Loucy (cell line): ENCODE data around the gene ATP13A5.

Source experiments
- H2AFZ ChIP-seq: fragments of 200-600 bp; sonication (generic); 2 replicates; pipeline ENCODE4 v1.6.0; 2016; ENCODE audit warnings: antibody characterized with exemption, mild to moderate bottlenecking, low read length, moderate library complexity
- H3F3A ChIP-seq: fragments of 200-600 bp; 2 replicates; pipeline ENCODE4 v1.6.0; 2016; ENCODE audit warnings: antibody characterized with exemption, low read depth, mild to moderate bottlenecking
- H3K27me3 ChIP-seq: fragments of 200-600 bp; sonication (generic); 2 replicates; pipeline ENCODE4 v1.6.1; 2014; ENCODE audit warnings: low read length, mild to moderate bottlenecking; ENCODE audit not compliant: insufficient read depth, poor library complexity, severe bottlenecking
- H3K36me3 ChIP-seq: fragments of 200-600 bp; sonication (generic); 2 replicates; pipeline ENCODE4 v1.6.1; 2016; ENCODE audit warnings: low read length; ENCODE audit not compliant: insufficient read depth
- H3K4me1 ChIP-seq: fragments of 200-600 bp; sonication (generic); 2 replicates; pipeline ENCODE4 v1.5.1; 2014; ENCODE audit warnings: low read length, mild to moderate bottlenecking; ENCODE audit not compliant: insufficient read depth, poor library complexity, severe bottlenecking
- H3K4me2 ChIP-seq: fragments of 200-600 bp; sonication (generic); 2 replicates; pipeline ENCODE4 v1.6.0; 2014; ENCODE audit warnings: antibody characterized with exemption, low read length, low read depth, mild to moderate bottlenecking; ENCODE audit not compliant: poor library complexity, severe bottlenecking
- H3K4me3 ChIP-seq: fragments of 200-600 bp; sonication (generic); 2 replicates; pipeline ENCODE4 v1.5.1; 2014; ENCODE audit warnings: low read length, mild to moderate bottlenecking, mixed read lengths; ENCODE audit not compliant: poor library complexity, severe bottlenecking
- H3K79me2 ChIP-seq: fragments of 200-600 bp; sonication (generic); 2 replicates; pipeline ENCODE4 v1.6.1; 2014; ENCODE audit warnings: low read length; ENCODE audit not compliant: insufficient read depth
- H3K9ac ChIP-seq: fragments of 200-600 bp; sonication (generic); 2 replicates; pipeline ENCODE4 v1.6.0; 2014; ENCODE audit warnings: mild to moderate bottlenecking, low read depth, low read length, moderate library complexity; ENCODE audit not compliant: poor library complexity, severe bottlenecking
- H3K9me2 ChIP-seq: fragments of 200-600 bp; sonication (generic); replicated peaks from 2 replicates; pipeline ENCODE4 v1.6.1; 2016; ENCODE audit warnings: low read depth, low read length, mixed read lengths
- H3K9me3 ChIP-seq: fragments of 200-600 bp; sonication (generic); 2 replicates; pipeline ENCODE4 v1.6.1; 2014; ENCODE audit warnings: mild to moderate bottlenecking, antibody characterized with exemption, low read length, low read depth; ENCODE audit not compliant: insufficient read depth
- H4K20me1 ChIP-seq: fragments of 200-600 bp; sonication (generic); 2 replicates; pipeline ENCODE4 v1.6.0; 2014; ENCODE audit warnings: antibody characterized with exemption, low read length, mild to moderate bottlenecking; ENCODE audit not compliant: insufficient read depth, poor library complexity, severe bottlenecking
- CTCF ChIP-seq: fragments of 200-600 bp; sonication (generic); conservative IDR thresholded peaks from 2 replicates; pipeline ENCODE4 v1.5.1; 2014; ENCODE audit warnings: mild to moderate bottlenecking, antibody characterized with exemption, low read length
- EZH2phosphoT487 ChIP-seq: fragments of 200-600 bp; IDR thresholded peaks from 2 replicates; pipeline ENCODE4 v1.6.1; 2018; ENCODE audit warnings: antibody characterized with exemption, mild to moderate bottlenecking, moderate library complexity, borderline replicate concordance

ATP13A5 gene

GRCh38 chr3:193295985-193296384 lies 82.6 kb downstream of the ATP13A5 start:
- H3K9ac ChIP-seq, result no peak overlapping the region
- no peaks in the 10 kb centered on the region for H3K4me1 ChIP-seq
- no peaks in the 10 kb centered on the region for H3K79me2 ChIP-seq
- H3K9me2 ChIP-seq, result no peaks in the 10 kb centered on the region
- H3K27me3 ChIP-seq, result no peaks in the 10 kb centered on the region
- no peak overlapping the region for H2AFZ ChIP-seq
- H3K4me2 ChIP-seq, result no peak overlapping the region
- TF ChIP-seq EZH2phosphoT487 (no peak), CTCF (no peak)
- no peak overlapping the region for H3K4me3 ChIP-seq
- H4K20me1 ChIP-seq, result no peaks in the 10 kb centered on the region
- peaks cover 4% of the 10 kb centered on the region; the same call in 1 of the 2 replicates for H3K9me3 ChIP-seq
- H3F3A ChIP-seq, result no peaks in the 10 kb centered on the region
- H3K36me3 ChIP-seq, result no peaks in the 10 kb centered on the region

- Histone ChIP-seq H3K9ac (no peak overlapping the region), H3K4me1 (no peaks in the 10 kb centered on the region), H3K79me2 (no peaks in the 10 kb centered on the region), H3F3A (no peaks in the 10 kb centered on the region), H3K4me3 (no peak overlapping the region), H2AFZ (no peak overlapping the region), H3K36me3 (no peaks in the 10 kb centered on the region), H3K9me2 (no peaks in the 10 kb centered on the region), H4K20me1 (no peaks in the 10 kb centered on the region), H3K27me3 (no peaks in the 10 kb centered on the region), H3K4me2 (no peak overlapping the region), H3K9me3 (peaks cover 4% of the 10 kb centered on the region; the same call in 1 of the 2 replicates)
- TF ChIP-seq EZH2phosphoT487, result no peak
- TF ChIP-seq CTCF, result no peak
Measured at GRCh38 chr3:193292386-193292785, 86.2 kb downstream of the ATP13A5 start.

- TF ChIP-seq EZH2phosphoT487 (no peak), CTCF (no peak)
- no peak overlapping the region for H3K4me3 ChIP-seq
- no peaks in the 10 kb centered on the region for H4K20me1 ChIP-seq
- H3F3A ChIP-seq, result no peaks in the 10 kb centered on the region
- H3K9ac ChIP-seq, result no peak overlapping the region
- no peak overlapping the region for H2AFZ ChIP-seq
- no peaks in the 10 kb centered on the region for H3K9me3 ChIP-seq
- no peaks in the 10 kb centered on the region for H3K9me2 ChIP-seq
- no peaks in the 10 kb centered on the region for H3K36me3 ChIP-seq
- no peaks in the 10 kb centered on the region for H3K27me3 ChIP-seq
- no peaks in the 10 kb centered on the region for H3K79me2 ChIP-seq
- H3K4me2 ChIP-seq, result no peak overlapping the region
- H3K4me1 ChIP-seq, result no peaks in the 10 kb centered on the region
Measured at GRCh38 chr3:193271101-193271840, 107.3 kb downstream of the ATP13A5 start.
